Adipocyte (in vitro differentiated cells): ENCODE data around the gene RUNX2.

Experiments
- DNase-seq: peaks from one replicate; pipeline ENCODE4 v3.0.0-alpha.2; 2015; ENCODE audit warnings: low read depth
- H3K27me3 ChIP-seq: replicated peaks from 2 replicates; pipeline ENCODE4 v1.7.0; 2013; ENCODE audit warnings: mild to moderate bottlenecking, low read length, moderate library complexity; ENCODE audit not compliant: control insufficient read depth, insufficient read depth
- H3K36me3 ChIP-seq: 2 replicates; pipeline ENCODE4 v1.7.0; 2013; ENCODE audit warnings: low read length, mild to moderate bottlenecking, moderate library complexity; ENCODE audit not compliant: control insufficient read depth, insufficient read depth, severe bottlenecking
- H3K4me1 ChIP-seq: 2 replicates; pipeline ENCODE4 v1.7.0; 2013; ENCODE audit warnings: mild to moderate bottlenecking, low read length, moderate library complexity; ENCODE audit not compliant: control insufficient read depth, insufficient read depth
- H3K4me3 ChIP-seq: 2 replicates; pipeline ENCODE4 v1.7.0; 2013; ENCODE audit warnings: mild to moderate bottlenecking, low read length, moderate library complexity
- H3K9ac ChIP-seq: 2 replicates; pipeline ENCODE4 v1.7.0; 2013; ENCODE audit warnings: mild to moderate bottlenecking, low read length, moderate library complexity
- H3K9me3 ChIP-seq: 2 replicates; pipeline ENCODE4 v1.7.0; 2013; ENCODE audit warnings: mild to moderate bottlenecking, low read length, moderate library complexity; ENCODE audit not compliant: control insufficient read depth

RUNX2 gene

GRCh38 chr6:45599053-45599452 is 270.9 kb downstream of the RUNX2 start:
- Histone ChIP-seq H3K27me3 (no peaks in the 10 kb centered on the region), H3K4me1 (no peaks in the 10 kb centered on the region), H3K9ac (no peak overlapping the region), H3K9me3 (peaks cover 2% of the 10 kb centered on the region), H3K36me3 (no peaks in the 10 kb centered on the region), H3K4me3 (no peak overlapping the region)
- DNase-seq: no peak

- peak; percentile 38 for DNase-seq
- H3K27me3 ChIP-seq: no peaks in the 10 kb centered on the region
- H3K36me3 ChIP-seq: no peaks in the 10 kb centered on the region
- peaks cover 22% of the 10 kb centered on the region for H3K4me1 ChIP-seq
- H3K9ac ChIP-seq: no peak overlapping the region
- no peaks in the 10 kb centered on the region for H3K9me3 ChIP-seq
- no peak overlapping the region for H3K4me3 ChIP-seq
Observed at GRCh38 chr6:45605971-45606370, 277.8 kb downstream of the RUNX2 start.

GRCh38 chr6:45606831-45607400 is 278.8 kb downstream of the RUNX2 start:
- DNase-seq: no peak
- Histone ChIP-seq H3K4me1 (peaks cover 22% of the 10 kb centered on the region), H3K27me3 (no peaks in the 10 kb centered on the region), H3K36me3 (no peaks in the 10 kb centered on the region), H3K4me3 (no peak overlapping the region), H3K9ac (no peak overlapping the region), H3K9me3 (no peaks in the 10 kb centered on the region)

GRCh38 chr6:45607798-45608197 is 279.7 kb downstream of the RUNX2 start:
- Histone ChIP-seq H3K9me3 (no peaks in the 10 kb centered on the region), H3K27me3 (no peaks in the 10 kb centered on the region)
- no peak for DNase-seq

GRCh38 chr6:45608252-45608913 is 280.3 kb downstream of the RUNX2 start:
- Histone ChIP-seq H3K9ac (no peak overlapping the region), H3K4me3 (no peak overlapping the region), H3K27me3 (no peaks in the 10 kb centered on the region), H3K9me3 (no peaks in the 10 kb centered on the region), H3K36me3 (no peaks in the 10 kb centered on the region), H3K4me1 (peaks cover 24% of the 10 kb centered on the region)
- DNase-seq: peak; percentile 68

More at GRCh38 chr6:45607798-45608197, 279.7 kb downstream of the RUNX2 start:
- H3K4me1 ChIP-seq: peaks cover 22% of the 10 kb centered on the region
- H3K4me3 ChIP-seq: no peak overlapping the region
- H3K36me3 ChIP-seq: no peaks in the 10 kb centered on the region
- H3K9ac ChIP-seq: no peak overlapping the region

GRCh38 chr6:45609141-45609638 is 281.1 kb downstream of the RUNX2 start:
- Histone ChIP-seq H3K4me1 (peaks cover 32% of the 10 kb centered on the region), H3K4me3 (no peak overlapping the region), H3K36me3 (no peaks in the 10 kb centered on the region), H3K27me3 (no peaks in the 10 kb centered on the region), H3K9ac (no peak overlapping the region), H3K9me3 (no peaks in the 10 kb centered on the region)
- DNase-seq: peak; percentile 36

- no peak overlapping the region for H3K9ac ChIP-seq
- no peak overlapping the region for H3K4me3 ChIP-seq
- no peaks in the 10 kb centered on the region for H3K9me3 ChIP-seq
- DNase-seq: no peak
- H3K4me1 ChIP-seq: peaks cover 32% of the 10 kb centered on the region
- H3K36me3 ChIP-seq: no peaks in the 10 kb centered on the region
- no peaks in the 10 kb centered on the region for H3K27me3 ChIP-seq
Observed at GRCh38 chr6:45610374-45610773, 282.2 kb downstream of the RUNX2 start.

- peaks cover 32% of the 10 kb centered on the region for H3K4me1 ChIP-seq
- H3K9me3 ChIP-seq: no peaks in the 10 kb centered on the region
- H3K4me3 ChIP-seq: no peak overlapping the region
- no peak for DNase-seq
- no peak overlapping the region for H3K9ac ChIP-seq
- H3K36me3 ChIP-seq: no peaks in the 10 kb centered on the region
- no peaks in the 10 kb centered on the region for H3K27me3 ChIP-seq
Observed at GRCh38 chr6:45610832-45611231, 282.7 kb downstream of the RUNX2 start.

- H3K36me3 ChIP-seq: no peaks in the 10 kb centered on the region
- no peaks in the 10 kb centered on the region for H3K9me3 ChIP-seq
Observed at GRCh38 chr6:45611491-45611890, 283.4 kb downstream of the RUNX2 start.

GRCh38 chr6:45613656-45614055 is 285.5 kb downstream of the RUNX2 start:
- peak overlapping the region; percentile 5 for H3K4me3 ChIP-seq
- no peaks in the 10 kb centered on the region for H3K36me3 ChIP-seq
- peak overlapping the region; percentile 8 for H3K9ac ChIP-seq
- H3K9me3 ChIP-seq: no peaks in the 10 kb centered on the region
- peaks cover 21% of the 10 kb centered on the region for H3K4me1 ChIP-seq
- H3K27me3 ChIP-seq: no peaks in the 10 kb centered on the region
- DNase-seq: peak; percentile 52

More at GRCh38 chr6:45611491-45611890, 283.4 kb downstream of the RUNX2 start:
- H3K27me3 ChIP-seq: no peaks in the 10 kb centered on the region
- peaks cover 32% of the 10 kb centered on the region for H3K4me1 ChIP-seq
- no peak overlapping the region for H3K9ac ChIP-seq
- no peak overlapping the region for H3K4me3 ChIP-seq
- DNase-seq: no peak

- Histone ChIP-seq H3K4me3 (no peak overlapping the region), H3K9me3 (no peaks in the 10 kb centered on the region), H3K4me1 (peaks cover 11% of the 10 kb centered on the region), H3K36me3 (no peaks in the 10 kb centered on the region), H3K27me3 (no peaks in the 10 kb centered on the region), H3K9ac (no peak overlapping the region)
- DNase-seq: no peak
Observed at GRCh38 chr6:45614488-45615285, 286.6 kb downstream of the RUNX2 start.
